ENCODE measurements around the gene ZMYM4. TPM values are rescaled to one million over a fixed set of nuclear protein-coding genes. Genes with fewer than 3 reads are reported as not detected.

The ZMYM4 gene
- total and polyA plus RNA-seq, 10 of the 15 experiments (the other 5 are each of a cell fraction or from before 2014, with no cell fraction given) = 8.0 to 37.0 (median 28.1) TPM

DNA sequence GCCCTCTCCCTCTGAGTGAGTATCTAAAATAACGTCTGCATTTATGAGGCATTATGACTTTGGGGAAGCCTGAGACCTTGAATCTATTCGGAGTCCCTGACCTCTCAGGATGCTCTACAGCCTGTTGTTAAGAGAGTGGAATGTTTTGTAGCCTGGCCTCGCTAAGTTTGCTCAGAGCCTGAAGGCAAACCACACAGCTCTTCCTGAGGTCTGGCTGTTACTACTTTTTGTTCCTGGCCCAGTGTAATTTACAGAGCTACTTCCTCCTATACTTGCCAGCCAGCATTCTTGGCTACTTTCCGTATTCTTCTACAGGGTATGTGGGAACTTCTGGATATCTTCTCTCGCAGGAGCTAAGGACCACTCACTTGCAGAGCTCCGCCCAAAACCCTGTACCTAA is 3.6 kb upstream of the ZMYM4 start:
- Histone ChIP-seq H2AFZ (ENCODE audit: control insufficient read depth, low read depth, low read length) (peak overlapping the region; percentile 66), H3K79me2 (ENCODE audit: control insufficient read depth, insufficient read depth, low read length) (peaks cover 19% of the 10 kb centered on the region), H3K9ac (ENCODE audit: control insufficient read depth, insufficient read depth, low read length) (no peak overlapping the region), H3K27ac (ENCODE audit: control insufficient read depth, insufficient read depth) (no peak overlapping the region), H3K27me3 (replicated peaks in 1 of 2; ENCODE audit: control insufficient read depth in 2 of 2, insufficient read depth in 2 of 2, low read length in 1 of 2) (no peaks in the 10 kb centered on the region), H3K4me3 (no peak overlapping the region), H3K36me3 (ENCODE audit: control insufficient read depth in 2 of 2, insufficient read depth in 2 of 2, low read length in 1 of 2) (no peaks in the 10 kb centered on the region), H4K20me1 (ENCODE audit: control insufficient read depth, insufficient read depth) (no peaks in the 10 kb centered on the region), H3K4me1 (ENCODE audit: control insufficient read depth, insufficient read depth, low read length) (peaks cover 3% of the 10 kb centered on the region; the same call in 1 of the 2 replicates), H3K4me2 (ENCODE audit: control insufficient read depth, insufficient read depth) (no peak overlapping the region), H3K9me3 (replicated peaks; ENCODE audit: control insufficient read depth, insufficient read depth, low read length) (no peaks in the 10 kb centered on the region)
- SMC1A ChIA-PET (ENCODE audit: uncharacterized antibody, unreplicated experiment) = interaction anchor here (0.6 to 1.1 kb wide), 4 partner anchors 10 to 273 kb away, joined by 3 to 5 read pairs (median 4); no protein-coding TSS in a partner anchor
- POLR2A ChIA-PET = interaction anchor here (0.6 kb wide), 1 partner anchor 1031 kb away, joined by 3 read pairs; no protein-coding TSS in a partner anchor
- CTCF ChIA-PET = interaction anchor here (1.1 kb wide), 1 partner anchor 63 kb away, joined by 5 read pairs; no protein-coding TSS in a partner anchor
- ATAC-seq (no peak), DNase-seq (ENCODE audit: low read depth, low spot score) (no peak), FAIRE-seq (no peak)
- RAD21 ChIA-PET (ENCODE audit: unreplicated experiment) = no interaction called here
- in situ Hi-C loops (cut with MboI) (no loop called here), intact Hi-C loops (cut with micrococcal nuclease; ENCODE audit: unreplicated experiment) (loop anchor here (5.0 kb wide), 2 partner anchors 33 to 73 kb away; partner anchors contain the start of gene SFPQ)
- TF ChIP-seq CBFB (IDR thresholded peaks at IDR 0.05; ENCODE audit: low read depth) (no peak), ETV6 (conservative IDR thresholded peaks at IDR 0.05 in 1 of 2, IDR thresholded peaks at IDR 0.05 in 1 of 2; ENCODE audit: borderline replicate concordance in 1 of 2, low read depth in 1 of 2) (no peak), CEBPB (IDR thresholded peaks at IDR 0.05; ENCODE audit: borderline replicate concordance in 1 of 2, low read depth in 2 of 2, low read length in 2 of 2) (no peak), PML (IDR thresholded peaks at IDR 0.05; ENCODE audit: low read length) (no peak), GABPA (IDR thresholded peaks at IDR 0.05; ENCODE audit: low read depth) (no peak), FOXK2 (IDR thresholded peaks at IDR 0.05) (no peak), ZNF217 (IDR thresholded peaks at IDR 0.05) (no peak), MTA2 (IDR thresholded peaks at IDR 0.05; ENCODE audit: low read depth) (no peak), NR2C2 (IDR thresholded peaks at IDR 0.05; ENCODE audit: borderline replicate concordance, control insufficient read depth, insufficient read length, low read depth) (no peak), SP1 (IDR thresholded peaks at IDR 0.05; ENCODE audit: low read depth, low read length) (no peak)
- TF ChIP-seq, protein P1, sequence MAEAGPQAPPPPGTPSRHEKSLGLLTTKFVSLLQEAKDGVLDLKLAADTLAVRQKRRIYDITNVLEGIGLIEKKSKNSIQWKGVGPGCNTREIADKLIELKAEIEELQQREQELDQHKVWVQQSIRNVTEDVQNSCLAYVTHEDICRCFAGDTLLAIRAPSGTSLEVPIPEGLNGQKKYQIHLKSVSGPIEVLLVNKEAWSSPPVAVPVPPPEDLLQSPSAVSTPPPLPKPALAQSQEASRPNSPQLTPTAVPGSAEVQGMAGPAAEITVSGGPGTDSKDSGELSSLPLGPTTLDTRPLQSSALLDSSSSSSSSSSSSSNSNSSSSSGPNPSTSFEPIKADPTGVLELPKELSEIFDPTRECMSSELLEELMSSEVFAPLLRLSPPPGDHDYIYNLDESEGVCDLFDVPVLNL (IDR thresholded peaks at IDR 0.05; ENCODE audit: low read depth, low read length) = no peak
- TF ChIP-seq, protein P2, sequence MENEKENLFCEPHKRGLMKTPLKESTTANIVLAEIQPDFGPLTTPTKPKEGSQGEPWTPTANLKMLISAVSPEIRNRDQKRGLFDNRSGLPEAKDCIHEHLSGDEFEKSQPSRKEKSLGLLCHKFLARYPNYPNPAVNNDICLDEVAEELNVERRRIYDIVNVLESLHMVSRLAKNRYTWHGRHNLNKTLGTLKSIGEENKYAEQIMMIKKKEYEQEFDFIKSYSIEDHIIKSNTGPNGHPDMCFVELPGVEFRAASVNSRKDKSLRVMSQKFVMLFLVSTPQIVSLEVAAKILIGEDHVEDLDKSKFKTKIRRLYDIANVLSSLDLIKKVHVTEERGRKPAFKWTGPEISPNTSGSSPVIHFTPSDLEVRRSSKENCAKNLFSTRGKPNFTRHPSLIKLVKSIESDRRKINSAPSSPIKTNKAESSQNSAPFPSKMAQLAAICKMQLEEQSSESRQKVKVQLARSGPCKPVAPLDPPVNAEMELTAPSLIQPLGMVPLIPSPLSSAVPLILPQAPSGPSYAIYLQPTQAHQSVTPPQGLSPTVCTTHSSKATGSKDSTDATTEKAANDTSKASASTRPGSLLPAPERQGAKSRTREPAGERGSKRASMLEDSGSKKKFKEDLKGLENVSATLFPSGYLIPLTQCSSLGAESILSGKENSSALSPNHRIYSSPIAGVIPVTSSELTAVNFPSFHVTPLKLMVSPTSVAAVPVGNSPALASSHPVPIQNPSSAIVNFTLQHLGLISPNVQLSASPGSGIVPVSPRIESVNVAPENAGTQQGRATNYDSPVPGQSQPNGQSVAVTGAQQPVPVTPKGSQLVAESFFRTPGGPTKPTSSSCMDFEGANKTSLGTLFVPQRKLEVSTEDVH (IDR thresholded peaks at IDR 0.05; ENCODE audit: low read depth, partially characterized antibody) = no peak
- WGBS (ENCODE audit: insufficient coverage, insufficient replicate concordance, low lambda C conversion rate, missing lambda C conversion rate) = 52% methylated on average over 6 of the region's 6 CpGs
- BruUV-seq (replicated peaks) = no TSS peak

All from GM12878 (cell line).